GM10847 (cell line): ENCODE results near the gene ADAM8.

Experiments
- POLR2A ChIP-seq: IDR thresholded peaks from 2 replicates; pipeline ENCODE4 v1.6.1; 2011; ENCODE audit not compliant: insufficient read length; ENCODE audit errors: extremely low read depth

Gene ADAM8

GRCh38 chr10:133277993-133278576, 1.4 kb upstream of the ADAM8 start:
- TF ChIP-seq POLR2A: no peak

- TF ChIP-seq POLR2A: no peak
Measured at GRCh38 chr10:133277277-133277992, 767 bp upstream of the ADAM8 start.

GRCh38 chr10:133276100-133276434, 601 bp downstream of the ADAM8 start:
- no peak for TF ChIP-seq POLR2A

GRCh38 chr10:133275684-133276092, 980 bp downstream of the ADAM8 start:
- TF ChIP-seq POLR2A: peak; percentile 5

GRCh38 chr10:133274751-133275683, 1.7 kb downstream of the ADAM8 start:
- TF ChIP-seq POLR2A: peak; percentile 31

GRCh38 chr10:133273534-133274143, 3.0 kb downstream of the ADAM8 start:
- TF ChIP-seq POLR2A: no peak

GRCh38 chr10:133272964-133273420, 3.7 kb downstream of the ADAM8 start:
- TF ChIP-seq POLR2A: no peak

- TF ChIP-seq POLR2A: no peak
Measured at GRCh38 chr10:133272301-133272963, 4.2 kb downstream of the ADAM8 start.

GRCh38 chr10:133271521-133272300, 5.0 kb downstream of the ADAM8 start:
- no peak for TF ChIP-seq POLR2A

- no peak for TF ChIP-seq POLR2A
Measured at GRCh38 chr10:133270773-133271297, 5.8 kb downstream of the ADAM8 start.

- TF ChIP-seq POLR2A: no peak
Measured at GRCh38 chr10:133270204-133270603, 6.5 kb downstream of the ADAM8 start.

- no peak for TF ChIP-seq POLR2A
Measured at GRCh38 chr10:133269367-133269766, 7.3 kb downstream of the ADAM8 start.

GRCh38 chr10:133268532-133268931, 8.1 kb downstream of the ADAM8 start:
- no peak for TF ChIP-seq POLR2A

- TF ChIP-seq POLR2A: no peak
Measured at GRCh38 chr10:133267829-133268228, 8.8 kb downstream of the ADAM8 start.
